ENCODE data around the gene LDLRAD3.

The LDLRAD3 gene

GRCh38 chr11:36048496-36049247 is 104.8 kb downstream of the LDLRAD3 start:
- DNase-seq (ENCODE audit: low spot score) = no peak

DNA sequence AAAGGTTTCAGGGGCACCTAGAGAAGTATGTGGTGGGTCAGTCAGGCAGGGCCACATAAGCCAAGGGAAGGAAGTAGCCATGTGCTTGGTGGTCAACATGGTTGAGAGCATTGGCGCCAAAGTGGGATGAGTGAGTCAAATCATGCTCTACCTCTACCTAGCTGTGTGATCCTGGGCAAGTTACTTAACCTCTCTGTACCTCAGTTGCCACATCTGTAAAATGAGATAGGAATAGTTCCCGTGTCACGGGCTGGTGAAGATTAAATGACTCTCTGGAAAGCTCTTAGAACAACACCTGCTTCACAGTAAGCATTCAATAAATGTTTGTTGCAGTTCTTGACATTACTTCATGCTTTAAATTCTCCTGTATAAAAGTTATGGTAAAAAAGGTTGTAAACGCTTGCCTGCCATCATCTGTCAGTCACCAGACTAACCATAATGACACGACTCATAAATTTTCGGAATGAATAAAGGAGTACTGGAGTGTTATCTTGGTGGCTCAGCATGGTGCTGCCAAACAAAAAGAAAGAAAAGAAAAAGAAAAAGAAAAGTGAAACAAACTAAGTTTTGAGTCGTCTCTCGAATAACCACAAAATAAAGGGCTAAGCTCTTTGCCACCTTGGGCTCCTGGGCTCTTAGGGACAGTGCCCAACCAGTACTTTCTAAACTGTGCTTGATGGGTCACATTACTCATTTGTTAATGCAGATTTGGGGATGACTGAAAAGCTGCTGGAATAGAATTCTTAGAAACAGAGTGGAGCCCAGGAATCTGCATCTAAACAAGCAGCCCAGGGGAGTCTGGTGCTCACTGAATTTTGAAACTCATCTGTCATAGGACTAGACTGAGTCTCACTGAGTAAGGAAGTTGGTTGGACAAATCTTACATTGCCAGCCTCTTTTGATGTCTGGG is 107.6 kb downstream of the LDLRAD3 start:
- no peak for DNase-seq (ENCODE audit: low spot score)

DNA sequence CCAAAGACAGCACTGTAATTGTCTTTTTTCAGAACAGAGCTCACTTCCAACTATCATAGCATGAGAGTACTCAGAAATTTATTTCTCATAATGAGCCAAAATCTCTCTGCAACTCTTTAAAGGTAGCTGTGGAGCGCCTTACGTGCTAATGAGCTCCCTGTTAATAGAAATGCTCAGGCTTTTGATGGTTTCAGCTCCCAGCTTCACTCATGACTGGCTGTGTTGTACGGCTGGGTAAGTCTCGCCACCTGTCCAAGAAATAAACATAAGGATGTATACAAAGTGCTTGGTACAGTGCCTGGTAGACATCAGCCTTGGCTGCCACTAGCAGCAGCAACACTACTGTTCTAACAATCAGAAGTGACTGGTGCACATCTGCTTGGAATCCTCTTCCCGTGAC is 109.4 kb downstream of the LDLRAD3 start:
- no peak for DNase-seq (ENCODE audit: low spot score)

DNA sequence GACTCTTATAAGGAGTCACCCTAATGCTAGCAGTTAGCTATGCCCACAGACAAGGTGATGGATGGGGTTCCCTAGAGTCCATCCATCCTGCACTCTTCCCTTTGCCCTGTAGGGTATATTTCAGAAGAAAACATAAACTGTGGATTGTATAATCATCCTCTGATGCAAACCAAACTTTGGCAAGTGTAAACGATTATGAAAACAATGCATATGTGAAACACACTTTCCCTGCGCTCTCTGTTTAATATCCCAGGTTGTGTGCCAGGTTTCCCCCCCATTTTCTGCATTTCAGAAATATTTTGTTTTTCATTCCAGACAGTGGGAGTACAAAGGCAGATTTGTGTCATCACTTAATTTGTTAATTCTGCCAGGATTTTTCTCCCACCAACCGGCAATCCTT is 110.0 kb downstream of the LDLRAD3 start:
- no peak for DNase-seq (ENCODE audit: low spot score)

DNA sequence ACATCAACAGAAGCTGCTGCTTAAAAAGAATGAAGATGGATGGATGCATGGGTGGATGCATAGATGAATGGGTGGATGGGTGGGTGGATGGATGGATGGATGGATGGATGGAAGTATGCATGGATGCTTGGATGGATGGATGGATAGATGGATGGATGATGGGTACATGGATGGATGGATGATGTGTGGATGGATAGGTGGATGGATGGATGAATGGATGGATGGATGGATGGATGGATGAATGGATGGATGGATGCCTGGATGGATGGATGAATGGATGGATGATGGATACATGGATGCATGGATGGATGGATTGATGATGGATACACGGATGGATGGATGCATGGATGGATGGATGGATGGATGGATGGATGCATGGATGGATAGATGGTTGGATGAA is 110.8 kb downstream of the LDLRAD3 start:
- no peak for DNase-seq (ENCODE audit: low spot score)

GRCh38 chr11:36056160-36056751 is 112.4 kb downstream of the LDLRAD3 start:
- DNase-seq (ENCODE audit: low spot score) = peak; percentile 6

DNA sequence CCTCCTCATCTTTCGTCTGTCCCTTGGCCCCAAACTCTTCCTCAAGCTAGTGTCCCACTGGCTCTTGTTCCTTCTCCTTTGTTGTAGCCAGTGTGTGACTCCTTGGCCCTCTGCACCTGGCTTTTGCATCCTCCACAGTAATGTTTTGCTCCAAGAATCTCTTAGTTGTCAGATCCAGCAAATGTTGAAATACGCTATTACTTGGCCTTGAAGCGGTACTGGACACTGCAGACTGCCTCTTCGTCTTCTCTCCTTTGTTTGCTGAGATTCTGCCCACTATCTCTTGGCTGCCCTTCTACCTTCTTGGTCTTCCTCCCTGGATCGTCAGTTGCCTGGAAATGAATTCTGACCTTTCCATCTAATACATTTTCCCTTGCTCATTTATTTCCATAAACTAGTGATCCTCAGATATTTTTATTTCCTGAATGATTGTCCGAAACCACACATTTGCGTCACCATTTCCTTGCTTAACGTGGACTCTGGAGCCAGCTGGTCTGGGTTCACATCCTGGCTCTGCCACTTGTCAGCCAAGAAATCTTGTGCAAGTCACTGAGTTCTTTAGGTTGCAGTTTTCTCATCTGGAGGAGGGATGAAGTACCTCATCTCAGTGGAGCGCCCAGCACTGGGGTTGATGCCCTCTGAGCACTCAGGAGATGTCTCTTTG is 113.6 kb downstream of the LDLRAD3 start:
- DNase-seq (ENCODE audit: low spot score) = no peak

DNA sequence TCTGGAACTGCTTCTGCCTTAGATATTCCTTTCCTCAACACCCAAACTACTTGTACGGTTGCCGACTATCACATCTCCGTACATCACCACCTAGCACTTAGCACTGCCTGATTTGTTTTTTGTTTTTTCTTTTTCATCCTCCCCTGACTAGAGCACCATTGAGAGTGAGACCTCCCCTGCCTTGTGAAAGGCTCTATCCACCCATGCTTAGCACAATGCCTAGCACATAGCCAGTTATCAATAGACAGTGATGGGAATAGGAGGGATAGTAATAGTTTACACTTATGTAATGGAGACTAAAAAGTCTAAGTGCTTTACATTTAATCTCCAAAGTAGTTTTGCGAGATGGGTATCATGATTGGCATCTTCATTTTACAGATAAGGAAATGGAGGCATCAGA is 115.8 kb downstream of the LDLRAD3 start:
- DNase-seq (ENCODE audit: low spot score) = no peak

DNA sequence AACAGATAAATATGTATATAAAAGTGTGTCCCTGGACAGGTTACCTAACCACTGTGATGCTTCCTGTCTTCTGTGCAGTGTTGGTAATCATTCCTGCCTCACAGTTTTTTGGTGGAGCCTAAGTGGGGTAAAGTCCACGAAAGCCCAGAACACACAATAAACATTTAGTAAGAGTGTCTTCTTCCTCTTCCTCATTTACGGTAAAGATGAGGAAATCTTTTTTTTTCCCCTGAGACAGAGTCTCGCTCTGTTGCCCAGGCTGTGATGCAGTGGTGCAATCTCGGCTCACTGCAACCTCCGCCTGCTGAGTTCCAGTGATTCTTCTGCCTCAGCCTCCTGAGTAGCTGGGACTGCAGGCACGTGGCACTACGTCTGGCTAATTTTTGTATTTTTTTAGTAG is 117.1 kb downstream of the LDLRAD3 start:
- DNase-seq (ENCODE audit: low spot score) = peak; percentile 6

DNA sequence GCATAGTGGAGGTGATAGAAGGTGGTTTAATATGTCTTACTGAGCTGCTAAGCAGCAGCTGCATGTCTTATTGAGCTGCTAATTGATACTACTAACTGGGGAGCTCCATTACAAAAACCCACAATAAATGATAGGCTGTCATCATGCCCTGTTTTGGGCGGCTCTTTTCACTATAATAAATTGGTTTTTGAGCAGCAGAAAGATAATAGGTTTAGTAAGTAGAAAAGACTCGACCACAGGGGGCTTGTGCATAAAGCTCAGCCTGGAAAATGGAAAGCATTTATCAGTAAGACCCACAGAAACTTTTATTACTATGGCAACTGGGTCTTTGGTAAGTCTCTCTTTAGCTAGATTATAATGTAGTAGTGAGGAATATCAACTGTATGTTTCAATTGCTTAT is 117.6 kb downstream of the LDLRAD3 start:
- no peak for DNase-seq (ENCODE audit: low spot score)

GRCh38 chr11:36062796-36063365 is 119.0 kb downstream of the LDLRAD3 start:
- DNase-seq (ENCODE audit: low spot score) = no peak

DNA sequence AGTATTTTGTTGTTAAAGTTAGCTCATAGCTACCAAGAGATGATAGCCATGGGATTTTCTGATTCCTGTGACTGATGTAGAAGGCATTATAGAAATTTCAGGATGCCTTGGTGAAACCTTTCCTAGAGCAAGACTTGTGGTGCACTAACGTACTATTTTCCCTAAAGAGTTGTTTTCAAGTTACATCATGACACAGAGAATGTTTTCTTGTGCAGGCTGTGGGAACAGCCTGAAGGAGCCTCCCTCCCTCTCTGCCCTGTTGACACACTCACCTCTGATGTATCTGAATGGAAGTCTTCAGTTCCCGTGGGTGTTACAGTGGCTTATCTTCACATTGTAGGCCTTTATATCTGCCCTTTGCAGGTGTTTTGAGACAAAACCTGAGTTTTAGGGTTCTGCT is 121.6 kb downstream of the LDLRAD3 start:
- DNase-seq (ENCODE audit: low spot score) = no peak

GRCh38 chr11:36066891-36067290 is 123.0 kb downstream of the LDLRAD3 start:
- DNase-seq (ENCODE audit: low spot score) = no peak

DNA sequence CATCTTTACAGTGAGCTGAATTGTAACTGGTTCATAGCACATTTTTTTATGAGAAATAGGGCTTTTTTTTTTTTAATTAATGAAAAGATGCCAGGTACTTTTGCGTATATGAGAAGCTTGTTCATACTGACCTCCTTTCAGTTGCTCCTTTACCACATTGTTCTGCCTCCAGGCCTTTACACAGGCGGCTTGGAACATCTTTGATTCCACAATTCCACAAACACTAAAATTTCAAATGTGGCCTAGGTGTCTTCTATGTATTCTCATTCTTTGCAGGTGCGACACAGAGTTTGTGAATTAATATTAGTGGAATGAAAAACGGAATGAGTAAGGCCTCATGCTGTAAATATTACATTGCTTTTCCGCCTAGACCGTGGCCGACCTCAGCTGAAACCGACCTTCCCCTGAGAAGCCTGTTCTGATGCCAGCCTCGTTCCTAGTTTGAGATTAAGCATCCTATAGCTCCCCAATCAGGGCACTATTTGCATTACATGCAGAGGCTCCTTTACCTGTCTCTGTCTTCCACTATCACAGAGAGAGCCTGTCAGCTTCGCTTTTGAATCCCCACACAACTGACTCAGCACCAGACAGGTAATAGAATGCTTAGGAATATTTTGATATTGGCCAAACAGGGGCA is 125.8 kb downstream of the LDLRAD3 start:
- DNase-seq (ENCODE audit: low spot score) = no peak

DNA sequence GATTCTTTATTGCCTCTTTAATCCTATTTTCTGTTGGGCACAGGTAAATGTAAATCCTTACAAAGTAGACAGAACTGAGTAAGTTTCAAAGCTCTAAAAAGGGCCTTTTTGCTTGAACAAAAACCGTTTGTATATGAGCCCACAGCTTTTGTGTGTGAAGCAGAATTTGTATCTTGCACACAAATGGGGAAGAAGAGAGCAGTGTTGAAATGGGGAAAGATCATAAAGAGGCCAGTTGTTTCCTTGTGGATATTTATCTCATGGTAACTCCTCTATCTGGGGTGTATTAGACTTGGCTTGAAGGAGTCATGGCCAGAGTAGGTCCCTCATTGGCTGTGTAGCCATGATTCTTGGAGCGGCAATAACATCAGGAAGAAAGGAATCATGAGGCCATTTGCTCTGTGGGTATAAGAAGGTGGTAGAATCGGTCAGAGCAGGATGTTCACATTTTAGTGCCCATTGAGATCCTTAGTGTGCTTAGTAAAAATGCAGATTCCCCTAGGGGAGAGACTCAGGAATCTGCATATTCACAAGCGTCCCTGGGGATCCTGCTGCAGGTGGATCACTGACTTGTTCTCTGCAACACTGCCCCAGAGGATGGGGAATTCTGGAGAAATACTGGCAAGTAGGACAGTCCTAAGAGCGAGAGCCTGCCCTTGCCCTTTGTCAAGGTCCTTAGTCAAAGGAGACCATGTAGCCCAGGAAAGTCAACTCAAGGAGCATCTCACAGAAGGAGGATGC is 126.5 kb downstream of the LDLRAD3 start:
- DNase-seq (ENCODE audit: low spot score) = no peak

GRCh38 chr11:36070954-36071330 is 127.1 kb downstream of the LDLRAD3 start:
- no peak for DNase-seq (ENCODE audit: low spot score)

GRCh38 chr11:36071917-36072500 is 128.1 kb downstream of the LDLRAD3 start:
- DNase-seq (ENCODE audit: low spot score) = no peak

GRCh38 chr11:36073411-36074203 is 129.7 kb downstream of the LDLRAD3 start:
- no peak for DNase-seq (ENCODE audit: low spot score)

DNA sequence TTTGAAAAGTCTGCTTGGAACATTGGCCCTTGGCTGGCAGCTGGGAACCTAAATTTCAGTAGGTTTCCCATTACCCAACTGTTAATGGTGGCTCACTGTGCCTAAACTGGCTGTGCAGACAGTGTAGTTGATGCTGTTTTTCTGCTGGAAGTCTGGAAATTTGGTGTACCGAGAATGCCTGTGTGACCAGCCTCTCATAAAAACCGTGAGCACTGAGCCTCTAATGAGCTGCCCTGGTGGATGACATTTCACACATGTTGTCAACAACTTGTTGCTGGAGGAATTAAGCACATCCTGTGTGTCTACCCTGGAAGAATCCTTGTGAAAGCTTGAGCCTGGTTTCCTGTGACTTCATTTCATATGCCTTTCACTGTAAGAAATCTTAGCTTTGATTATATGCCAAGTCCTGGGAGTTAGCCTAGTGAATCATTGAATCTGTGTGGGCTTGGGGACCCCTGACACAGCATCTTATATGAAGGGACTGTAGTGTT is 131.1 kb downstream of the LDLRAD3 start:
- DNase-seq (ENCODE audit: low spot score) = no peak

Measured in NAMALWA (cell line).